CD4-positive, CD25-positive, alpha-beta regulatory T cell (primary cell): Measurements from ENCODE around the gene PDLIM4. TPM values are rescaled to one million over a fixed set of nuclear protein-coding genes. Genes with fewer than 3 reads are reported as not detected.

ENCODE experiments used
- ATAC-seq, 2 donors: fragments of 150-1000 bp; cut with Tn5 transposase; one replicate each; pipeline ENCODE4 v1.10.0; 2021; ENCODE audit warnings: low read depth in 2 of 2, moderate number of reproducible peaks in 2 of 2, moderate library complexity in 1 of 2
- DNase-seq, 3 donors: peaks; one replicate each; pipeline versions ENCODE4 v3.0.0 to v3.0.0-alpha.2; 2012 to 2022; ENCODE audit warnings: mixed read lengths in 1 of 3
- H3K27ac ChIP-seq: one replicate; pipeline ENCODE4 v1.7.0; 2013; ENCODE audit warnings: mild to moderate bottlenecking, low read length; ENCODE audit not compliant: insufficient read depth, poor library complexity, severe bottlenecking
- H3K27me3 ChIP-seq: one replicate; pipeline ENCODE4 v1.7.0; 2013; ENCODE audit warnings: low read length; ENCODE audit not compliant: control insufficient read depth, insufficient read depth
- H3K36me3 ChIP-seq: one replicate; pipeline ENCODE4 v1.7.0; 2013; ENCODE audit warnings: mild to moderate bottlenecking, low read length, moderate library complexity; ENCODE audit not compliant: control insufficient read depth, insufficient read depth
- H3K4me1 ChIP-seq: 2 replicates; pipeline ENCODE4 v1.7.0; 2013; ENCODE audit warnings: mild to moderate bottlenecking, low read length; ENCODE audit not compliant: insufficient read depth, control insufficient read depth, poor library complexity, severe bottlenecking
- H3K4me3 ChIP-seq: one replicate; pipeline ENCODE4 v1.7.0; 2013; ENCODE audit warnings: low read depth, mild to moderate bottlenecking, low read length, moderate library complexity
- H3K9me3 ChIP-seq, 2 experiments: 1 replicate in 1 of 2; 2 replicates in 1 of 2; pipeline ENCODE4 v1.7.0; 2013; ENCODE audit warnings: low read length in 2 of 2, mild to moderate bottlenecking in 1 of 2, moderate library complexity in 1 of 2; ENCODE audit not compliant: control insufficient read depth in 2 of 2
- H3K27ac Mint-ChIP-seq, 3 donors: one replicate each; pipeline ENCODE4 v1.8.0; 2020 to 2022; ENCODE audit warnings: mild to moderate bottlenecking in 3 of 3, mixed read lengths in 3 of 3, moderate library complexity in 2 of 3
- H3K27me3 Mint-ChIP-seq: one replicate; pipeline ENCODE4 v1.8.0; 2022; ENCODE audit warnings: mild to moderate bottlenecking, mixed read lengths
- H3K36me3 Mint-ChIP-seq: one replicate; pipeline ENCODE4 v1.8.0; 2020; ENCODE audit warnings: mixed read lengths
- H3K4me1 Mint-ChIP-seq, 4 donors: one replicate each; pipeline ENCODE4 v1.8.0; 2020 to 2022; ENCODE audit warnings: mixed read lengths in 4 of 4, mild to moderate bottlenecking in 1 of 4
- H3K4me3 Mint-ChIP-seq, 4 donors: one replicate each; pipeline ENCODE4 v1.8.0; 2020 to 2022; ENCODE audit warnings: mild to moderate bottlenecking in 4 of 4, mixed read lengths in 4 of 4, moderate library complexity in 3 of 4
- H3K9me3 Mint-ChIP-seq, 7 donors: one replicate each; pipeline ENCODE4 v1.8.0; 2020 to 2022; ENCODE audit warnings: mixed read lengths in 7 of 7, mild to moderate bottlenecking in 3 of 7, moderate library complexity in 2 of 7
- polyA plus RNA-seq, 4 donors: library from polyadenylated mRNA; unstranded; fragments of 300-500 nt; fragmentation: Illumina TruSeq; gene quantifications; one replicate each; pipeline ENCODE4 v1.2.3, GENCODE V29; 2021
- total RNA-seq: library from RNA; stranded (reverse); gene quantifications from one replicate; pipeline ENCODE4 v1.2.3, GENCODE V29; 2022

The PDLIM4 gene
- total and polyA plus RNA-seq, 5 donors from 2014 or later = not detected

DNA sequence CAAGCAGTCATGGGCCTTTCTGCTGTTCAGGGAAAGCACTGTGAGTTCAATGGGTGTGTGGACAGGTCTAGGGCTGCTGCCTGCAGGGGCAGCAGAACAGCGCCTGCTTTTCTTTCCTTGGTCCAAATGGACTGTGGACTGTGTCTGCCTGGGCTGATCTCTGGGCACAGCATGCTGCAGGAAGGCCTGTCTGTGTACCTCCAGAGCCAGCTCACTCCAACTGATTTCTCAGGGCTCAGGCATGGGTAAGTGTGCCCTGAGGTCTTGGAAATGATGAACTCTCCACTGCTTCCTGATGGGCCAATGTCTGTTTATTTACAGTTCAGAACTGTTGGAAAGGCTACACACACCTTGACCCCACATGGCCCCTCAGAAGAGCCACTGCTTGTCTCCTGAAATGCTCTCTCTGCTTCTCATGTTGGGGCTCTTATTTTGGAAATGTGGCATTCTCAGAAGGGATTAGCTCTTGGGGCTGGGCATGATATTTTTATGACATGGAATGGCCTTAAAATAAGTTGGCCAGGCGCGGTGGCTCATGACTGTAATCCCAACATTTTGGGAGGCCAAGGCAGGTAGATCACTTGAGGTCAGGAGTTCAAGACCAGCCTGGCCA is 63.7 kb downstream of the PDLIM4 start:
- Mint-ChIP-seq H3K36me3 (no peaks in the 10 kb centered on the region), H3K4me3 (no peak overlapping the region), H3K9me3 (no peaks in the 10 kb centered on the region), H3K4me1 (no peaks in the 10 kb centered on the region), H3K27me3 (no peaks in the 10 kb centered on the region), H3K27ac (no peak overlapping the region)
- no peaks in the 10 kb centered on the region for H3K36me3 ChIP-seq
- no peaks in the 10 kb centered on the region for H3K4me1 ChIP-seq
- ATAC-seq (no peak), DNase-seq (no peak)
- no peaks in the 10 kb centered on the region for H3K27me3 ChIP-seq
- no peak overlapping the region for H3K27ac ChIP-seq
- no peaks in the 10 kb centered on the region for H3K9me3 ChIP-seq
- no peak overlapping the region for H3K4me3 ChIP-seq

DNA sequence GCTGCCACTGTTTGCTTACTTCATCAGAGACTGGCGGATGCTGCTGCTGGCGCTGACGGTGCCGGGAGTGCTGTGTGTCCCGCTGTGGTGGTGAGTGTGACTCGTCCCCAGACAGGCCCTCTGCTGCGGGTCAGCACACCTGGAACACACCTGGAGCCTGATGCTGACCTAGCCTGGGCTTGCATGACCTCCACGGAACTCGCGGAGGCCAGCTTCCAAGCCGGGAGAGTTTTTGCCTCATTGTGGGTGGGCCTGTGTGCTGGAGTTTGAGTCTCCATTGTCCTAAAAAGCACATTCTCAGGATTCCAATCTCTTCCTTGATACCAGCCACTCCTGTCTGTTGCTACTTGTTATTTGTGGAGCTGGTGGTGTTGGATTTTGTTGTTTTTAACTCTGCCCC is 64.8 kb downstream of the PDLIM4 start:
- Mint-ChIP-seq H3K4me3 (no peak overlapping the region), H3K27ac (no peak overlapping the region), H3K36me3 (no peaks in the 10 kb centered on the region), H3K4me1 (no peaks in the 10 kb centered on the region), H3K27me3 (no peaks in the 10 kb centered on the region), H3K9me3 (no peaks in the 10 kb centered on the region)
- Histone ChIP-seq H3K27me3 (no peaks in the 10 kb centered on the region), H3K27ac (no peak overlapping the region), H3K36me3 (no peaks in the 10 kb centered on the region), H3K9me3 (no peaks in the 10 kb centered on the region), H3K4me1 (no peaks in the 10 kb centered on the region), H3K4me3 (no peak overlapping the region)
- no peak for ATAC-seq
- no peak for DNase-seq

Other genes with a start within 250 kb of the PDLIM4 start
- 5.5 TPM for gene ACSL6, start 246.0 kb upstream of the PDLIM4 start, total RNA-seq
- 1 to 10 TPM; 3.0 to 5.7 (median 4.5) TPM for gene ACSL6, start 246.0 kb upstream of the PDLIM4 start, polyA plus RNA-seq
- gene IL3, start 197.0 kb upstream of the PDLIM4 start, total RNA-seq = not detected
- not detected for gene IL3, start 197.0 kb upstream of the PDLIM4 start, polyA plus RNA-seq
- gene CSF2, start 183.9 kb upstream of the PDLIM4 start, total RNA-seq = not detected
- not detected for gene CSF2, start 183.9 kb upstream of the PDLIM4 start, polyA plus RNA-seq
- not detected for gene P4HA2, start 29.8 kb upstream of the PDLIM4 start, total RNA-seq
- not detected for gene P4HA2, start 29.8 kb upstream of the PDLIM4 start, polyA plus RNA-seq
- not detected for gene SLC22A4, start 36.7 kb downstream of the PDLIM4 start, total RNA-seq
- not detected for gene SLC22A4, start 36.7 kb downstream of the PDLIM4 start, polyA plus RNA-seq
- 2.5 TPM for gene SLC22A5, start 112.0 kb downstream of the PDLIM4 start, total RNA-seq
- 1 to 10 TPM in 3 of 4 donors, under 1 TPM in 1; 0.54 to 3.2 (median 1.7) TPM for gene SLC22A5, start 112.0 kb downstream of the PDLIM4 start, polyA plus RNA-seq
- 924 TPM for gene IRF1, start 233.1 kb downstream of the PDLIM4 start, total RNA-seq
- gene IRF1, start 233.1 kb downstream of the PDLIM4 start, polyA plus RNA-seq = 100 to 1,000 TPM; 160 to 202 (median 190) TPM